H1 (cell line): ENCODE results near the gene FTHL17. TPM values are rescaled to one million over a fixed set of nuclear protein-coding genes. Genes with fewer than 3 reads are reported as not detected.

ENCODE experiments used
- CTCF ChIA-PET: fragments of 300-600 bp; sonication (Branson Sonifier 250); formaldehyde crosslinking; loops from one replicate; lab custom pipeline; 2021; ENCODE audit not compliant: partially characterized antibody; lab: Charles Lee
- POLR2A ChIA-PET: fragments of 300-600 bp; sonication (Branson Sonifier 250); formaldehyde crosslinking; loops from one replicate; lab custom pipeline; 2021; ENCODE audit warnings: inconsistent platforms; ENCODE audit not compliant: partially characterized antibody; lab: Charles Lee
- DNase-seq, 2 experiments: peaks; one replicate each; pipeline versions ENCODE4 v3.0.0 to v3.0.0-alpha.2; 2010 to 2022; ENCODE audit warnings: low spot score in 2 of 2, low read depth in 1 of 2, mixed read lengths in 1 of 2
- FAIRE-seq: peaks from 2 replicates; lab custom pipeline; 2011; peaks lifted over from hg19 to GRCh38; lab: Jason Lieb, UNC
- H2AFZ ChIP-seq: 2 replicates; pipeline ENCODE4 v1.8.1; 2012; ENCODE audit warnings: low read length, inconsistent platforms
- H2AK5ac ChIP-seq: 2 replicates; pipeline ENCODE4 v1.6.1; 2013; ENCODE audit warnings: low read depth, low read length
- H2BK120ac ChIP-seq: replicated peaks from 2 replicates; pipeline ENCODE3; 2013; ENCODE audit warnings: low read depth, low read length, inconsistent platforms
- H2BK12ac ChIP-seq: 2 replicates; pipeline ENCODE4 v1.6.1; 2013; ENCODE audit warnings: low read depth, low read length
- H2BK15ac ChIP-seq: 2 replicates; pipeline ENCODE4 v1.6.1; 2013; ENCODE audit warnings: low read length
- H2BK20ac ChIP-seq: 2 replicates; pipeline ENCODE4 v1.6.1; 2013; ENCODE audit warnings: low read length
- H2BK5ac ChIP-seq: 2 replicates; pipeline ENCODE4 v1.6.1; 2013; ENCODE audit warnings: low read depth, low read length
- H3K14ac ChIP-seq: 2 replicates; pipeline ENCODE4 v1.6.1; 2013; ENCODE audit warnings: inconsistent platforms; ENCODE audit not compliant: insufficient read length
- H3K18ac ChIP-seq: 2 replicates; pipeline ENCODE4 v1.6.1; 2013; ENCODE audit warnings: low read length; ENCODE audit errors: extremely low read depth
- H3K23ac ChIP-seq: 2 replicates; pipeline ENCODE4 v1.6.1; 2013; ENCODE audit warnings: inconsistent platforms; ENCODE audit not compliant: insufficient read length
- H3K23me2 ChIP-seq: 2 replicates; pipeline ENCODE4 v1.6.1; 2013; ENCODE audit warnings: low read depth, low read length
- H3K27ac ChIP-seq: 2 replicates; pipeline ENCODE4 v1.6.1; 2011; ENCODE audit warnings: low read depth, low read length, inconsistent platforms
- H3K27me3 ChIP-seq, 4 experiments: replicated peaks in 1 of 4; 1 replicate in 1 of 4; 2 replicates in 3 of 4; pipeline versions ENCODE4 v1.6.1 to v1.8.1; 2011 to 2013; ENCODE audit warnings: low read length in 3 of 4, mild to moderate bottlenecking in 3 of 4, inconsistent platforms in 2 of 4, mixed read lengths in 2 of 4, moderate library complexity in 1 of 4; ENCODE audit not compliant: control insufficient read depth in 3 of 4, insufficient read depth in 3 of 4; ENCODE audit errors: extremely low read depth in 1 of 4
- H3K36me3 ChIP-seq, 4 experiments: 2 replicates each; pipeline versions ENCODE4 v1.6.1 to v1.8.1; 2011 to 2013; ENCODE audit warnings: mild to moderate bottlenecking in 4 of 4, low read length in 3 of 4, moderate library complexity in 2 of 4, control low read depth in 1 of 4, inconsistent platforms in 1 of 4; ENCODE audit not compliant: insufficient read depth in 4 of 4, control insufficient read depth in 2 of 4
- H3K4ac ChIP-seq: replicated peaks from 2 replicates; pipeline ENCODE3; 2013; ENCODE audit warnings: low read length, low read depth, mixed read lengths, inconsistent platforms; ENCODE audit not compliant: insufficient read length
- H3K4me1 ChIP-seq, 4 experiments: replicated peaks in 1 of 4; 1 replicate in 1 of 4; 2 replicates in 3 of 4; pipeline versions ENCODE4 v1.6.1 to v1.8.1; 2011 to 2013; ENCODE audit warnings: low read length in 3 of 4, inconsistent platforms in 2 of 4, mixed read lengths in 1 of 4; ENCODE audit not compliant: insufficient read depth in 4 of 4, control insufficient read depth in 3 of 4
- H3K4me2 ChIP-seq, 2 experiments: 2 replicates each; pipeline versions ENCODE4 v1.6.1 to v1.8.1; 2011 to 2013; ENCODE audit warnings: low read depth in 2 of 2, low read length in 2 of 2, control low read depth in 1 of 2, inconsistent platforms in 1 of 2, mild to moderate bottlenecking in 1 of 2; ENCODE audit not compliant: insufficient read depth in 1 of 2
- H3K4me3 ChIP-seq, 4 experiments: fragments of 200-600, 300-600 bp in 1 of 4; sonication (generic), shearing (Covaris generic), sonication (Bioruptor Twin) in 1 of 4; 2 replicates each; pipeline versions ENCODE4 v1.5.1 to v1.8.1; 2011 to 2016; ENCODE audit warnings: low read length in 4 of 4, low read depth in 3 of 4, control low read depth in 2 of 4, inconsistent platforms in 2 of 4, mild to moderate bottlenecking in 2 of 4, mixed read lengths in 1 of 4, moderate library complexity in 1 of 4; ENCODE audit not compliant: insufficient read depth in 2 of 4; ENCODE audit errors: extremely low read depth in 1 of 4
- H3K56ac ChIP-seq: replicated peaks from 2 replicates; pipeline ENCODE3; 2013; ENCODE audit warnings: low read depth, mild to moderate bottlenecking, mixed read lengths, low read length, inconsistent platforms; ENCODE audit not compliant: insufficient read length
- H3K79me1 ChIP-seq: 2 replicates; pipeline ENCODE4 v1.6.1; 2013; ENCODE audit warnings: low read depth, low read length, control low read depth
- H3K79me2 ChIP-seq, 2 experiments: 2 replicates each; pipeline versions ENCODE4 v1.6.1 to v1.8.1; 2012 to 2013; ENCODE audit warnings: low read length in 2 of 2, mild to moderate bottlenecking in 2 of 2, inconsistent platforms in 1 of 2; ENCODE audit not compliant: insufficient read depth in 2 of 2, control insufficient read depth in 1 of 2
- H3K9ac ChIP-seq, 4 experiments: replicated peaks in 1 of 4; 1 replicate in 1 of 4; 2 replicates in 3 of 4; pipeline versions ENCODE4 v1.6.1 to v1.8.1; 2011 to 2013; ENCODE audit warnings: low read depth in 3 of 4, low read length in 3 of 4, control low read depth in 2 of 4, mild to moderate bottlenecking in 2 of 4, moderate library complexity in 2 of 4, inconsistent platforms in 1 of 4; ENCODE audit errors: extremely low read depth in 1 of 4
- H3K9me3 ChIP-seq, 2 experiments: 2 replicates each; pipeline versions ENCODE4 v1.6.1 to v1.8.1; 2012 to 2013; ENCODE audit warnings: mild to moderate bottlenecking in 2 of 2, moderate library complexity in 2 of 2, control low read depth in 1 of 2, inconsistent platforms in 1 of 2, low read depth in 1 of 2, low read length in 1 of 2, mixed read lengths in 1 of 2; ENCODE audit not compliant: insufficient read depth in 2 of 2
- H4K20me1 ChIP-seq, 2 experiments: replicated peaks in 1 of 2; 2 replicates each; pipeline versions ENCODE3 to v1.8.1; 2011 to 2013; ENCODE audit warnings: inconsistent platforms in 2 of 2, low read length in 2 of 2, mild to moderate bottlenecking in 1 of 2; ENCODE audit not compliant: insufficient read depth in 2 of 2, control insufficient read depth in 1 of 2
- H4K5ac ChIP-seq: 2 replicates; pipeline ENCODE4 v1.6.1; 2013; ENCODE audit warnings: low read length, low read depth, mixed read lengths, inconsistent platforms; ENCODE audit not compliant: insufficient read length
- H4K8ac ChIP-seq: 2 replicates; pipeline ENCODE4 v1.8.0; 2013; ENCODE audit warnings: mild to moderate bottlenecking, moderate library complexity, low read length, inconsistent platforms; ENCODE audit not compliant: insufficient read depth; ENCODE audit errors: extremely low read depth
- H4K91ac ChIP-seq: replicated peaks from 2 replicates; pipeline ENCODE3; 2013; ENCODE audit warnings: low read length, mixed read lengths, inconsistent platforms; ENCODE audit not compliant: insufficient read length
- RAD21 ChIP-seq, 2 experiments: IDR thresholded peaks in 1 of 2; conservative IDR thresholded peaks in 1 of 2; 2 replicates each; pipeline ENCODE4 v1.6.1; 2011; ENCODE audit warnings: low read depth in 2 of 2, low read length in 2 of 2, improper control_type of control experiment in 1 of 2, inconsistent platforms in 1 of 2, mild to moderate bottlenecking in 1 of 2, moderate library complexity in 1 of 2
- RBBP5 ChIP-seq: IDR thresholded peaks from 2 replicates; pipeline ENCODE4 v1.7.1; 2012; ENCODE audit warnings: low read depth, mild to moderate bottlenecking, inconsistent platforms, low read length, moderate library complexity, borderline replicate concordance
- WGBS, 2 experiments: shearing (Covaris generic) in 1 of 2; methylation state at CpG; one replicate each; pipeline versions ENCODE4 v1.1.6 to v1.1.7; 2013 to 2015; ENCODE audit warnings: low lambda C conversion rate in 2 of 2, mixed read lengths in 2 of 2, inconsistent platforms in 1 of 2, low coverage in 1 of 2, missing lambda C conversion rate in 1 of 2; ENCODE audit not compliant: insufficient replicate concordance in 2 of 2, insufficient coverage in 1 of 2, insufficient read length in 1 of 2; ENCODE audit errors: extremely low coverage in 1 of 2, missing lambda C conversion rate in 1 of 2; 5-methylcytosine and 5-hydroxymethylcytosine counted together
- polyA plus RNA-seq, 7 experiments: library from polyadenylated mRNA; depleted of rRNA in 3 of 7; stranded (reverse) in 5 of 7; unstranded in 2 of 7; fragments of >200 nt in 5 of 7; fragments of 200-250 nt in 2 of 7; gene quantifications; 1 replicate in 5 of 7; 2 replicates in 1 of 7; 4 replicates in 1 of 7; pipeline versions ENCODE4 v1.2.1 to v1.2.3, GENCODE V29; 2011 to 2013; ENCODE audit warnings: missing spikeins in 2 of 7, mixed read lengths in 2 of 7
- total RNA-seq: library from RNA; stranded (reverse); fragmentation: NEBNext Ultra II Directional; extraction: Animal tissue kit (Norgen Biotek cat#: 25700); gene quantifications from 2 replicates; pipeline ENCODE4 v1.2.1, GENCODE V29; 2021

FTHL17 gene
- total and polyA plus RNA-seq, 2 of the 8 experiments (the other 6 are each of a cell fraction or from before 2014, with no cell fraction given), result not detected

GRCh38 chrX:31057291-31057690 is 14.6 kb downstream of the FTHL17 start:
- no peak overlapping the region for H3K9ac ChIP-seq
- DNase-seq, result no peak
- no peak overlapping the region for H3K56ac ChIP-seq
- POLR2A ChIA-PET, result no interaction called here
- no peaks in the 10 kb centered on the region for H3K9me3 ChIP-seq
- H4K5ac ChIP-seq, result no peak overlapping the region
- no peak overlapping the region for H3K14ac ChIP-seq
- H3K36me3 ChIP-seq, result no peaks in the 10 kb centered on the region
- H2AK5ac ChIP-seq, result no peak overlapping the region
- TF ChIP-seq RBBP5 (no peak), RAD21 (IDR thresholded peaks at IDR 0.05 in 1 of 2, conservative IDR thresholded peaks at IDR 0.05 in 1 of 2; ENCODE audit: low read depth in 2 of 2, low read length in 2 of 2) (0 out of 4 replicates have a peak, but pooled peaks of 1 of the 2 experiments have one; percentile 11)
- TF ChIP-seq, all 59 proteins: peak for 1
- no peaks in the 10 kb centered on the region for H3K4me1 ChIP-seq
- H3K79me2 ChIP-seq, result no peaks in the 10 kb centered on the region
- WGBS, 2 experiments, result 75% methylated on average over 2 of the region's 3 CpGs; no CpG with 5 or more reads in 1 of the 2 experiments
- no peak overlapping the region for H3K4me3 ChIP-seq
- H2BK12ac ChIP-seq, result no peak overlapping the region
- no peak overlapping the region for H2BK5ac ChIP-seq
- no peak overlapping the region for H2BK20ac ChIP-seq
- H2AFZ ChIP-seq, result no peak overlapping the region
- no peaks in the 10 kb centered on the region for H4K20me1 ChIP-seq
- no peak overlapping the region for H4K91ac ChIP-seq
- H4K8ac ChIP-seq, result no peak overlapping the region
- no peak overlapping the region for H3K4me2 ChIP-seq
- H3K27ac ChIP-seq, result no peak overlapping the region
- no peak overlapping the region for H3K23ac ChIP-seq
- H3K79me1 ChIP-seq, result no peaks in the 10 kb centered on the region
- no peak overlapping the region for H3K18ac ChIP-seq
- H3K4ac ChIP-seq, result no peak overlapping the region
- H2BK15ac ChIP-seq, result no peak overlapping the region
- H3K23me2 ChIP-seq, result no peaks in the 10 kb centered on the region
- H2BK120ac ChIP-seq, result no peak overlapping the region
- H3K27me3 ChIP-seq, result no peaks in the 10 kb centered on the region
- CTCF ChIA-PET, result interaction anchor here (0.5 kb wide), 1 partner anchor 304 kb away, joined by 3 read pairs; no protein-coding TSS in a partner anchor
- FAIRE-seq, result no peak
